GM19035 (cell line): Measurements from ENCODE around the gene MAPK8IP1.
"Not testable (repeated sequence)": the region's sequence is repeated elsewhere in the genome, so short reads cannot be mapped to it uniquely, and the experiment has no call there.

Experiments used
- ATAC-seq: cut with Tn5 transposase; IDR thresholded peaks from one replicate; pipeline ENCODE4 v1.9.1; 2021; ENCODE audit not compliant: unreplicated experiment

MAPK8IP1 gene

DNA sequence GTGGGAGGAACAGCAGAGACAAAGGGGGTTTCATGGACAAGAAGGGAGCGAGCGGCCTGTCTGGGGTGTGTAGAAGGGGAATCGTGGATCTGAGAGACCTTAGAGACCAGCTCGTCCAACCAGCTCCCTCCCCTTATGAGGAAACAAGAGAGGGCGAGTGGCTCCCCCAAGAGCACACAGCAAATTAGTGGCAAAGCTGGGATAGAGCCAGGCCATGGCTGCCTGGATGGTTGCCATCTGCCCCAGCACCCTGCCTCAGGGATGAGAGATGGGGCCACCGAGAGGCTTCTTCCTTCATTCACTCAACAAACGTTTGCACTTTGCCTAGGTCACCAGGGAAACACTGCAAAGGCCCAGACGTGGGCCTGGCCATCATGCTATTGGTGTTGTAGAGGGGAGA, 4.1 kb downstream of the MAPK8IP1 start:
- ATAC-seq, result no peak

DNA sequence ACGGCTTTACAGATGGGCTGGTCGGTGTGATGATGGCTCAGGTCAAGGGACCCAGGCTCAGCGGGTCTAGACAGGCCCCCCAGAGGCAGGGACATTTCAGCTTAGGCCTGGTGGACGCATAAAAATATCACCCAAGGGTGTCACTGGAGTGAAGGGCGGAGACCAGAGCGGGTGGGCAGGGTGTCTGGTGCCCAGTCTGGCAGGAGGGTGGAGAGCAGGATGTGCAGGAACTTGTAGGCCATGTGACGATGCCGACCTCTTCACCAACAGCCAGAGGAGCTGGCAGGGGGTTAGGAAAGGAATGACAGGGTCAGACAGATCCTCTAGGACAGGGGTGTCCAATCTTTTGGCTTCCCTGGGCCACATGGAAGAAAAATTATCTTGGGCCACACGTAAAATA, 4.5 kb downstream of the MAPK8IP1 start:
- no peak for ATAC-seq

DNA sequence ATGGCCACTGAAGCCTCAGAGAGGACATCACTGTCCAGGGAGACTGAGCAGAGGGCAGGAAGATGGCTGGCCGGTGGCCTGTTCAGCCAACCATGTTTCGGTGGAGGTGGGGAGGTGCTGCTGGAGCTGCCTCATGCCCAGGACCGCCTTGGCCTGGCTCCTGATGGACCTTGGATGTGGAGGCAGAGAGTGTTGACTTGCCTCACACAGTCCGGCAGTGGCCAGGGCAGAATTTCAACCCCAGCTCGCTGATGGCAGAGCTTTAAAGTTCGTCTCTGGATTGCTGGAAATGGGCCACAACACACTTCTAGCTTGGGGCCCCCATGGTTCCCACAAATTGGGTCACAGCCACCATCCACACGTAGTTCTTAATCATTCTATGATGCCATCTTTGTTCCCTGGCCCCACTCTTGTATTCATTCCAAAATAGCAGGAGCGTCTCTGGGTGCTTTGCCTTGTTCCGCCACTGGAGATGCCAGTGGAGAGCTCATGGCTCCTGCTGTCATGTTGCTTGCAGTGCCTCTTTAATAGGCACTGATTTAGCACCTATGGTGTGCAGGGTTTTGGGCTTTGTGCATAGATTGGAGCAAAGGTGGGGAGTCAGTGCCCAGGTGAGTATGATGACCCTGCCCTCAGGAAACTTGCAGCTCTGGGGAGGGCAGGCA, 5.6 kb downstream of the MAPK8IP1 start:
- ATAC-seq, result no peak

DNA sequence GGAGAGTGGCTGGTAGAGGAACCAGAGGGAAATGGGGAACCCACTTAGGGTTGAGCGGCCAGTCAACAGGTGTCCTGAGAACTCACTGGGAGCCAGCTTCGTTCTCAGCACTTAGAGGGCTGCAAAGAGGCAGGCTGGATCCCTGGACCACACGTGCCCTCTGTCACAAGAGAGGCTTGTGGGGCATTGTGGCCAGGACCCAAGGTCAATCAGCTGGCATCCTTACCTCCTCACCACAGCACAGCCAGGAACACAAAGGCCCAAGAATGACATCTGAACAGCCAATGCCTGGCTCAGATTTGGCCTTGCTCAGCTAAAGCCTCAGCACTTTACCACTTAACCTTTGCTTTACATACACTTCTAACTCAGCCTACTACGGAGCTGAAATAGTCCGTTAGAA, 7.4 kb downstream of the MAPK8IP1 start:
- ATAC-seq, result no peak

DNA sequence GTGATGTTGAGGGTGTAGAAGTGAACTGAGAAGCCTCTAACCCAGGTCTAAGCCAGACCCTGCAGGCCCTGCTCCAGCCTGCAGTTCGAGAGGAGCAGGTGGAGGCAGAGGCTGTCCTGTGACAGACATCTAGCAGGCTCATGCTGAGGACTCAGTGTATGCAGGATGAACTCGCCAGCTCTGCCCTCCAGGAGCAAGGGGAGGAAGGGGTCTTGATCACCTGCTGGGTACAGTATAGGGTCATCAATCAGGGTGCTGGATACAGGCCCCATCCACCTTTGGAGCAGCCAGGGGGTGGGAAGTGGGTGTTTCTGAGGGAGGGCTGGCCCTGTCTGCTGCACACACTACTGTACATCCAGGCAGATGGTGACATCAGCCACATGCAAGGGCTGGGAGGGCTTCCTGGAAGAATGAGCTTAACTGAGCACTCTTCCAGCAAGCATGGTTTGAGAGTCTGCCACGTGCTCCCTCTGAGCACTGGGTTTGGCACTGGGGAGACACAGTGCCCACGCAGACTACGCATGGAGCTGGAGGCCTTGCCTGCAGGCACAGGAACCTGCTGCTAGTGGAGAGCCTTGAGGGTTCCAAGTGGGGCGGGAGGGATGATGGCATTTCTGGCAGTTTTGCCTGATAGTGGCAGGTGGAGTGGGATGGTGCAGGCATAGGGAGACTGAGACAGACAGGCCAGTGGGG, 9.2 kb downstream of the MAPK8IP1 start:
- no peak for ATAC-seq

DNA sequence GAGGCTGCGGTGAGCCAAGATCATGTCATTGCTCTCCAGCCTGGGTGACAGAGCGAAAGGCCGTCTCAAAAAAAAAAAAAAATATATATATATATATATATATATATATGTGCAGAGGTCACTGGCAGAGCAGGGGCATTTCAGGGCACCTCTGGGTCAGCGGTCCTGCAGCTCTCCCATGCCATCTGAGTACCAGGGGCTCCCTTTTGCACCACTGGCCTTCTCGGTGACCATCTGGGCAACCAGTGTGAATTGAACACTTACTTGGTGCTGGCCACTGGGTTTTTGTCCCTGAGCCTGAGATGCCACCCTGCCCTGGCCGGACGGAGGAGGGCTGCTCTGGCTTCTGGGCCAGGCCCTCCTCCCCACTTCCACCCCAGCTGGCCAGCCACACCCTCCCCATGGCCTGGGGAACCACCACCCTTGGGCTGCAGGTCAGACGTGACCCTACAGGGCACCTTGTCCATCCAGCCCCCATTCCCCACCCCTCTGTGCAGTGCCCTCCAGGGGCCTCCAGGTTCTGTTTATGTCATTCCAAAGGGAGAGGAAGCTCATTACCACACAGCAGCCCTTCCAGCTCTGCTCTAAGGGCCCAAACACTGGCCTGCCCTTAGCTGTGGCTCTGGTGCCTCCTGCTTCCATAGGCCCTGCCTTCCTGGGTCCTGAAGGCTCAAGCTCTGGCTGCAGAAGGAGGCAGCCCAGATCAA, 10.3 kb downstream of the MAPK8IP1 start:
- no peak for ATAC-seq

DNA sequence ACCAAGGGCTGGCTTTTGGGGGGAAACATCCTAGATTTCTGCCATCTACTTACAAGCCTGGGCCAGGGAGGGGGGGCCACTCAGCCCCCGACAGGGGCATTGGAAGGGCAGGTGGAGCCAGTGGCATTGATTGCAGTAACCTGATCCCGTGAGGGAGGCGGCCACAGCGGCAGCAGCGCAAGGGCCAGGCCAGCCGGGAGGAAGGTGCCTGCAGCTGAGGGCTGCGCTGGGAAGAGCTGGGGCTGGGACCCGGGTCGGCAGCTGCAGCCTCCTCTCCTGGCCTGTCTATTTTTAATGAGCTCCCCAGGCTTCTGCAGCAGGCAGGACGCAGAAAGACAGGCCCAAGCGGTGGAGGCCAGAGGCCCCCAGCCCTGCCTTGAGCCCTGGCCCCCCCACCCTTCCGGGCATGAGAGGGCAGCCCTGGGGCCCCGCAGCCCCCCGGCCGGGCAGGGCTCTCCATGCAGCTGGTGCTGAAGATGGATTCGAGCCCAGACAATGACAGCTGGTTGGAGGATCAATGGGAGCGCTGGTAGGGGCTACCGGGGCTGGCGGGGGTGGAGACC, 11.1 kb downstream of the MAPK8IP1 start:
- no peak for ATAC-seq

DNA sequence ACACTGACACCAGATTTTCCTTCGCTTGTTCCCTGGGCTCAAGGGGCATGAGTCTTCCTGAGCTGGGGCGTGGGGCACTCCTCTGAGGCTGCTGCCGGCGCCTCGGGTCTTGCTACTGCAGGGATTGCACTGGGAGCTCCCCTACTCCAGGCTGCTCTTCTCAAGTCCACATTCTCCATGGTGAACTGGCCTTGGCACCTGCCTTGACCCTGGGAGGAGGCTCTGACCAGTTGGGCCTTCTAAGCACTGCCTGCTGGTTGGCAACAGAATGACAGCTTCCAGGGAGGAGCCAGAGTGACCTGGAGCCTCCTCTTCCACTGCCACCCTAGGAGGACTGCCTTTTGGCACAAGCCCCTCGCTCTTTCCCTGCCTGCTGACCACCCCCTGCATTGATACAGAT, 12.1 kb downstream of the MAPK8IP1 start:
- no peak for ATAC-seq

DNA sequence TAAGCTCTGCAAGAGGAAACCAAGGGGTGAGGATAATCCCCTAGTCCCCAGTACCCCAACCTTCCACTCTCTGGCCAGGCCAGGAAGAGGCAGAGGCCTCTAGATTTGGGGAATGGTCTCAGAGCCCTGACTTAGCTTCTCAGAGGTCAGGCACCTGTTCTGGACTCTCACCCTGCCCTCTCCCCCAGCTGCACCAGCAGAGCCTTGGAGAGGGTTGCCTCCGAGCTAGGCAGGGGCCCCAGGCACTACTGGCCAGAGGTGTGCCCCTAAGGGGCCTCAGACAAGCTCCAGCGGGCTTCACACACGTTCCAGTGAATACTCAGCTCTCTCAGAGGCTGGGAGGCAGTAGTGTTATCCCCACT, 13.6 kb downstream of the MAPK8IP1 start:
- ATAC-seq, result no peak

DNA sequence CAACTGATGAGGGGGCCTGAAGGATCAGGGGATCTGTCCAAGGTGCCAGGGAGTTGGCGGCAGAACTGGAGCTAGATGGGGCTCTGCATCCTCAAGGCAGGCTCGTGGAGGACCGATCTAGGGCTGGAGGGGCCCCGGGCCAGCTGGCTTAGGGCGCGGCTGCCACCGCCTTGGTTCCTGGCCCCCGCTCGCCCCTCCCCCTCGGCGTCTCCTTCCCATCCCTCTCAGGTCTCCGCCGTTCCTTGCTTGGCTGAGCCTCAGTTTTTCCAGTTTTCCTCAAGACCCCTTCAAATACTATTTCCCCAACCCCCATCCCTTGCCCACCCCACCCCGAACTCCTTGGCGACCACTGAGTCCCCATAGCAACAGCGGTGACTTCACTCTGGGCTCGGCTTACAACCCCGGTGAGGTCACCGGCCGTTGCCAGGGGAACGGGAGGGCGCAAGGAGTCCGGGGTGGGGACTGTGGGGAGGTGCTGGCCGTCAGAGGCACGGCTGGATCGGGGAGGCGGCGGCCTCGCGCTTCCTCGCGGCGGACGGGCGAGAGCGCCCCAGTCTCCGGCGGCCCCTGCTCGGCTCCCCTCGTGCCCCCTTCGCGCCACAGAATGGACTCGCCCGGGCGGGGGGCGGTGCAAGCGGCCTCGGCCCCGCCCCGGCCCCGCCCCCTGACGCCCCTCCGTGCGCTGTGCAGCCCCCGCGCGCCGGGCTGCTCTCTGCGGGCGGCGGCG, 14.2 kb downstream of the MAPK8IP1 start:
- peak; percentile 70 for ATAC-seq

DNA sequence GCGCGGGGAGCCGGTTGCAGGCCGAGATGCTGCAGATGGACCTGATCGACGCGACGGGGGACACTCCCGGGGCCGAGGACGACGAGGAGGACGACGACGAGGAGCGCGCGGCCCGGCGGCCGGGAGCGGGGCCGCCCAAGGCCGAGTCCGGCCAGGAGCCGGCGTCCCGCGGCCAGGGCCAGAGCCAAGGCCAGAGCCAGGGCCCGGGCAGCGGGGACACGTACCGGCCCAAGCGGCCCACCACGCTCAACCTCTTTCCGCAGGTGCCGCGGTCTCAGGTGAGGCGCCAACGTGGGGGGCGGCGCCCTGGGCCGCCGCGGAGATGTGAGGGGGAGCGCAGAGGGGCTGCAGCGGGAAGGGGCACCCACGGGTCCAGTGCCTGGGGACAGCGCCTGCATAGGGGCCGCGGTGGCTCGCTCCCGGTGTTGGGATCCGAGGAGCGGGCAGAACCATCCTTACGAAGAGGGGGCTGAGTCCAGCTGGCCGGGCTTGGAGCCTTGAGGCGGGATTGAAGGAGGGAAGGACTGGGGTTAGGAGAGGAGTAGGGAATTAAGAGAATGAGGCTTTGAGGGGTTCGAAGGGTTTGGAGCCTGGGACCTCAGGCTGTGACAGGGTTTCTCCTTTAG, 14.8 kb downstream of the MAPK8IP1 start:
- ATAC-seq, result peak; percentile 18

DNA sequence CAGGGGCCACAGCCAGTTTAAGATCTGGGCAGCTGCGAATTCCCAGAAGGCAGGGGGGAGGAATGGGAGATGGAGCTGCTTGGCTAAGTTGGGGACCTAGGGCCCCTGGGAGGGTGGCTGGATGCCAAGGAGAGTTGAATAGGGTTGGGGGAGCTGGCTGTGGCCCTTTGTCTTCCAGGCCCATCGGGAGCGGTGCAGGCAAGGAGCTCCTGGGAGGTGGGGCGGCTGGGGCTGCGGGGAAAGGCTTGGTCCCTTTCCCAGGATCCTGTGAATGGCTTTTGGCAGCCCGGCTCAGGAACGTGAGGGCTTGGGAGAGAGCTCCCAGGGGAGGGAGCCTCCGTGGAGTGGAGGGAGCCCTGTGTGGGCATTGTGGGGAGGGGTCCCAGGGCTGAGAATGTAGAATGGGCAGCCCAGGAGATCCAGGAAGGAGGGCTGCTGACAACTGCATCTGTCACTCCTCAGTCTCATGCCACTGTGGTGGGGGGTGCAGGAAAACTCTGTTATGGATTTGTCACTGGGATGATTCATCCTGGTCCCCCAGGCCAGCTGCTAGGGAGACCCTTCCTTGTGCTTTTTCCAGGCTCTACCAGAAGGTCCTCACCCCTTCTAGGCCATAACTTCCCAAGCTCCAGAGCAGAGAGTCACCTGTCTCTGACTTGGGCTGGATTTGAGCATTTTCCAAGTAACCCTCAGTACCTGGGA, 15.6 kb downstream of the MAPK8IP1 start:
- ATAC-seq, result no peak

DNA sequence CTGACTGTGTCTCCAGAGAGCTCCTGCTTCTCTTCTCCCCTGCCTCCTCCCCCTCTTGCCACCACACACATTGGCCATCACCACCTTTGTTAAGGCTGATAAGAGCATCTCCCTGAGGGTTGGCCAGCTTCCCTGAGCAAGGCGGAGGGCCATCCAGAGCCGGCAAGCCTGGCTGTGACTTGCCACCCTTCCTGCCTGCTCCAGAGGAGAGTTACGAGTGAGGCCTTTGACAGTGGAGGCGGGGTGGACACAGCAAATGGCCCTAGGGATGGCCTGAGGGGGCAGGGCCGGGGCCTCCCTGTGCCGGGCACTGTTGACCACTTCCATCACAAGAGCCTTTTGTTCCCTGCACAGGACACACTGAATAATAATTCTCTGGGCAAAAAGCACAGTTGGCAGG, 16.2 kb downstream of the MAPK8IP1 start:
- ATAC-seq, result no peak

DNA sequence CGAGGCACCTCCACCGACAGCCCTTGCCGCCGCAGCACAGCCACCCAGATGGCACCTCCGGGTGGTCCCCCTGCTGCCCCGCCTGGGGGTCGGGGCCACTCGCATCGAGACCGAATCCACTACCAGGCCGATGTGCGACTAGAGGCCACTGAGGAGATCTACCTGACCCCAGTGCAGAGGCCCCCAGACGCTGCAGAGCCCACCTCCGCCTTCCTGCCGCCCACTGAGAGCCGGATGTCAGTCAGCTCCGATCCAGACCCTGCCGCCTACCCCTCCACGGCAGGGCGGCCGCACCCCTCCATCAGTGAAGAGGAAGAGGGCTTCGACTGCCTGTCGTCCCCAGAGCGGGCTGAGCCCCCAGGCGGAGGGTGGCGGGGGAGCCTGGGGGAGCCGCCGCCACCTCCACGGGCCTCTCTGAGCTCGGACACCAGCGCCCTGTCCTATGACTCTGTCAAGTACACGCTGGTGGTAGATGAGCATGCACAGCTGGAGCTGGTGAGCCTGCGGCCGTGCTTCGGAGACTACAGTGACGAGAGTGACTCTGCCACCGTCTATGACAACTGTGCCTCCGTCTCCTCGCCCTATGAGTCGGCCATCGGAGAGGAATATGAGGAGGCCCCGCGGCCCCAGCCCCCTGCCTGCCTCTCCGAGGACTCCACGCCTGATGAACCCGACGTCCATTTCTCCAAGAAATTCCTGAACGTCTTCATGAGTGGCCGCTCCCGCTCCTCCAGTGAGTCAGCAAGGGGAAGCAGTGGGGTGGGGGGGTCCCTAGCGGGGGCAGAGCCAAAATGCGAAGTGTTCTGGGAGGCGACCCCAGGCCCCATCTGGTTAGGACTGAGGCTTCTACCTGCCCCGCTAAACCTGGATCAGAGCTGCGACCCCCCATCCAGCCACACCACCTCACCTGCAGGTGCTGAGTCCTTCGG, 17.3 kb downstream of the MAPK8IP1 start:
- no peak for ATAC-seq

DNA sequence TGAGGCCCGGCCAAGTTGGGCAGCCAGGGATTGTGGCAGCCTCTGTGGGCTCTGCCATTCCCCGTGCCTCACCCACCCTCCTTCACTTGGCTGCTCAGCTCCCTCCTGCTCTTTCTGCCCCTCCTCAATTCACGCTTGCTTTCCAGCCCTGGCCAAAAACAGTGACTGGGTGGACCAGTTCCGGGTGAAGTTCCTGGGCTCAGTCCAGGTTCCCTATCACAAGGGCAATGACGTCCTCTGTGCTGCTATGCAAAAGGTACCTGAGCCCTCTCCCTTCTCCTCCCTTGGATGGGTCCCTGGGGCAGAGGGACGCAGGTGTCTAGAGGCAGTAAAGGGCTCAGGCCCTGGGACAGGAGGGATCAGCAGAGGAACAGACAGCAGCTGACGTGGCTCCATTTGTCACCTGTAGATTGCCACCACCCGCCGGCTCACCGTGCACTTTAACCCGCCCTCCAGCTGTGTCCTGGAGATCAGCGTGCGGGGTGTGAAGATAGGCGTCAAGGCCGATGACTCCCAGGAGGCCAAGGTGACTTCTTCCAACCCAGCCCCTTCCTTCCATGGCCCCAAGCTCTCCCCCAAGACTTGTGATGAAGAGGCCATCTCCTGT, 19.0 kb downstream of the MAPK8IP1 start:
- ATAC-seq, result no peak

DNA sequence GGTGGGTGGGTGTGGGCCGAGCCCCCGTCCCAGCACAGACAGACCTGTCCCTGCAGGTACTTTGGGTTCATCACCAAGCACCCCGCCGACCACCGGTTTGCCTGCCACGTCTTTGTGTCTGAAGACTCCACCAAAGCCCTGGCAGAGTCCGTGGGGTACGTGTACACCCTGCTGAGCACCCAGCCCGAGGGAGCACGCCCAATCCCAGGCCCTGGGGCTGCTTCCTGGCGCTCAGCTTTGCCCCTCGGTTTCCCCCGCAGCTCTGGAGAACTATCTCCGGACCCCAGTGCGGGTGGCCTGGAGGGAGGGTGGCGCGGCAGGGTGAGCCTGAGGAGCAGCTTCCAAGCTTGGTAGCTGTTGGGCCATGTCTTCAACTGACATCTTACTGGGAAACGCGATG, 19.6 kb downstream of the MAPK8IP1 start:
- ATAC-seq, result no peak

DNA sequence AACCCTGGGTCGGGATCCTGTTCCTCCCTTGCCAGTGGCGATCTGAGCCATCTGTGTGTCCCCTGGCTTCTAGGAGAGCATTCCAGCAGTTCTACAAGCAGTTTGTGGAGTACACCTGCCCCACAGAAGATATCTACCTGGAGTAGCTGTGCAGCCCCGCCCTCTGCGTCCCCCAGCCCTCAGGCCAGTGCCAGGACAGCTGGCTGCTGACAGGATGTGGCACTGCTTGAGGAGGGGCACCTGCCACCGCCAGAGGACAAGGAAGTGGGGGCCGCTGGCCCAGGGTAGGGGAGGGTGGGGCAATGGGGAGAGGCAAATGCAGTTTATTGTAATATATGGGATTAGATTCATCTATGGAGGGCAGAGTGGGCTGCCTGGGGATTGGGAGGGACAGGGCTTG, 20.1 kb downstream of the MAPK8IP1 start:
- not testable (repeated sequence) for ATAC-seq

DNA sequence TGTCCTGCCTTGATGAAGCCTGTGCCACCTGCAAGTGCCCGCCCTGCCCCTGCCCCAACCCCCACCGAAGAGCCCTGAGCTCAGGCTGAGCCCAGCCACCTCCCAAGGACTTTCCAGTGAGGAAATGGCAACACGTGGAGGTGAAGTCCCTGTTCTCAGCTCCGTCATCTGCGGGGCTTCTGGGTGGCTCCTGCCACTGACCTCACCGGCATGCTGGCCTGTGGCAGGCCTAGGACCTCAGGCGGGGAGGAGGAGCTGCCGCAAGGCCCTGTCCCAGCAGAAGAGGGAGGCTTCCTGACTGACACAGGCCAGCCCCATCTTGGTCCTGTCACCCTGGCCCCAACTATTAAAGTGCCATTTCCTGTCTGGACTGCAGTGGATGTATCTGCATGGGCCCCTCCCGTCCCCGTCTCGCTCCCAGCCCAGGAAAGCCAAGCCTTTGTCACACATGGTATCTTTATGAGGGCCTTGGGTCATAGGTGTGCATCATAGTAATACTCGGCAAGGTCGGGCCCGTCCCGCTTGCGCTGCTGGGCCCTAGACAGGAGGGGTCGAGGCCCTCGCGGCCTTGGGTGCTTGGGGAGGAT, 20.7 kb downstream of the MAPK8IP1 start:
- ATAC-seq, result no peak
